ENCODE results near the gene VPS8.
"Not testable (repeated sequence)": the region's sequence is repeated elsewhere in the genome, so short reads cannot be mapped to it uniquely, and the experiment has no call there.

Gene VPS8

DNA sequence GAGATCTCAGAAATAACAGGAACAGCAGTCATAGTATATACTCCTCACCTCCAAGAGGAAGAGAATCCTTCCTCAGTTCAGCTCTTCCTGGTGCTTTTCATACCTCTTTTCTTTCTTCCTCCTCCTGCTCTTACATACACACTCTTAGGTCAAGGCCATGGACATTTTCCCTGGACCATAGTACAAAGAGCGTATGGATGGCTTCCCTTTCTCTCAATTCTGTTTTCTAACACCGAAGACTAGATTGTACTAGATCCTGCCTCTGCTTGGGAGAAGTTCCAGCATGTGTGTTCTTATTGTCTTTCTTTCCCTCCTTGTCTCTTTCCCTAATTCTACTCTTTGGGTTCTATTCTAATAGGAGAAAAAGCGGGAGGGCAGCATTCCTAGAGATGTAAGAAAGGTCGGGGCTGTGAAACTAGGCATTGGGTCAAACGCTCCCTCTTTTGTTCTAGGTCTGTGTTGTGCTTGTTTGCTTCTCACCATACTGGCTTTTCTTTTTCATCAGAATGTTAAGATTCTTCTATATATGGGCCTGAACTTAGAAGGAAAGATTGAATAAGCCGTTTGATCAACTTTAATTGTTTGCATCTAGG is 77.4 kb downstream of the VPS8 start:
- no peak overlapping the region for H3K9ac ChIP-seq (ENCODE audit: low read depth, low read length)
- no peaks in the 10 kb centered on the region for H3K4me1 ChIP-seq (ENCODE audit: insufficient read depth, low read length)
- no peaks in the 10 kb centered on the region for H3K36me3 ChIP-seq (ENCODE audit: insufficient read depth, low read length)
- H3K9me3 ChIP-seq (ENCODE audit: control insufficient read depth, insufficient read depth, low read length), result no peaks in the 10 kb centered on the region

DNA sequence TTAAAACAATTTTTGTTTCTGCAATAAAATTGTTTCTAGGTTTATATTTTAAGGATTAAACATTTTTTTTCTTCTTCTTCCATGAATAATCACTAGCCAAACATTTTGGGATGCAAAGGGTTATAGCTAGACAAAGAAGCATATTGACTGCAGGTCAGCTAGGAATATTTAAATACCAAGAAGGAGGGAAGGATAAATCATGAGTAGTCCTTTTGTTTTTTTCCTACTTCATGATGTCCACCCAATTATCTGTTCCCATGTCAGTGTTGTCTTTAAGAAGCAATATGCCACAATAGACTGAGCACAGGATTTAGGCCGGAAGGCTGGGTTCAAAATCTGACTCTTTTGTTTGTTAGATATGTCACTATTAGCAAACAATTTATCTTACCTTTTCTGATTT is 82.1 kb downstream of the VPS8 start:
- H3K9ac ChIP-seq (ENCODE audit: low read depth, low read length), result no peak overlapping the region

DNA sequence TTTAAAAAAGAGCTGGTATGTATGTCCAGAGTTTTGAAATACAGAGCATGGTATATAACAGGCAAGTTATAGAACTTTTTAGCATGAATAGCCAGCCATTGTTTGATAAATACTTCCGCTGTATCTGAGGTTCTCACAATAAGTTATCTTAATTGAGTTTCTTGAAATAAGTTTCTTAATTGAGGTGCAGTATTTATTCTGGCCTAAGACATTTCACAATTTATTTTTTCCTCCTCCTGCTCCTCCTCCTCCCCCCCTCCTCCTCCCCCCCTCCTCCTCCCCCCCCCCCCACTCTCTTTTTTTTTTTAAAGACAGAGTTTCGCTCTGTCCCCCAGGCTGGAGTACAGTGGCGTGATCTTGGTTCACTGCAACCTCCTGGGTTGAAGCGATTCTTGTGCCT is 83.4 kb downstream of the VPS8 start:
- Histone ChIP-seq H3K36me3 (ENCODE audit: insufficient read depth, low read length) (no peaks in the 10 kb centered on the region), H3K4me1 (ENCODE audit: insufficient read depth, low read length) (peaks cover 15% of the 10 kb centered on the region), H3K9ac (ENCODE audit: low read depth, low read length) (no peak overlapping the region), H3K9me3 (ENCODE audit: control insufficient read depth, insufficient read depth, low read length) (no peaks in the 10 kb centered on the region)

More for the DNA sequence above, 82.1 kb downstream of the VPS8 start:
- Histone ChIP-seq H3K36me3 (ENCODE audit: insufficient read depth, low read length) (no peaks in the 10 kb centered on the region), H3K9me3 (ENCODE audit: control insufficient read depth, insufficient read depth, low read length) (no peaks in the 10 kb centered on the region), H3K4me1 (ENCODE audit: insufficient read depth, low read length) (peaks cover 7% of the 10 kb centered on the region; the same call in 1 of the 2 replicates)

DNA sequence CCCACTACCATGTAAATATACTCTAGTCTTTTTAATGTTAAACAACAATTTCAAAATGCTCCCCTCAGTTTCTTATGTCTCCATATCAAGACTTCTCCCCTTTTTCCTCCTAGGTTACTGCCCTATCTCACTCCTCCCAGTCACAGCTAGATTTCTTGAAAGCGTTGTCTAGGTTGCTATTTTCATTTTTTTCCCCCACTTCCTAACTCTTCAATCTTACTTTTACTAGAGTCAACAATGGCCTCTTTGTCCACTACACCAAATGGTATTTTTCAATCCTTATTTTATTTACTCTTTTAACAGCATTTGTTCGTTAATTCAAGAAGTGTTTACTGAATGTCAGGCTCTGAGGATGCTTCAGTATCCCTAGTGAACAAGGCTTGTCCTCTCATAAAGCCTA is 84.4 kb downstream of the VPS8 start:
- no peaks in the 10 kb centered on the region for H3K36me3 ChIP-seq (ENCODE audit: insufficient read depth, low read length)
- H3K4me1 ChIP-seq (ENCODE audit: insufficient read depth, low read length), result peaks cover 24% of the 10 kb centered on the region
- H3K9ac ChIP-seq (ENCODE audit: low read depth, low read length), result no peak overlapping the region
- H3K9me3 ChIP-seq (ENCODE audit: control insufficient read depth, insufficient read depth, low read length), result no peaks in the 10 kb centered on the region

DNA sequence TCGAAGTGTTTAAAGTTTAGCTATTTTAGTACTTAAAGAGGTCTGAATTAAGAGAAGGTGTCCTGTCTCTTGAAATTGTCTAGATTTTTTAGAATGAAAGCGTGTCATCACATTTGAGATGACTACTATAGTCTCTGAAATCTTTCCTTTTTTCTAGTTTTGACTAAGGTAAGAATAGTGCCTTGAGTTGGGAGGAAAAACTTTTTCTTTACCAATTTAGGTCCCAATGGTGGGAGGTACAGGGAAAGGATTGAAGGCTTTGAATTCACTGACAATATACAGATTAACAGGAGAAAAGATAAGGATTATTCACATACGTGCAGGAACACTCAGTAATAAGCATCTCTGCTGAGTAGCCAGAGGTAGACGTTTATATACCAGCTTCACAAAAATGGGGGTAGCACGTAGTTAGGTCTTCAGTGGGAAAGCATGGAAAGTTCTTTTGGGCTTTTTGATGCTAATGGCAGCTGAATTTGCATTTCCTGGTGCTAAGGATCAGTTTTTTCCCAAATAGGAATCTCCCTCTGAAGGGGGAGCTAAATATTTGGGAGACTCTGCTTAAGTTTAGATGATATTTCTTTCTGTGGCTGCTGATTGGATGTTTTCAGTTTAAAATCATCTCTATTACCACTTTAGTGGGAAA is 88.1 kb downstream of the VPS8 start:
- peaks cover 5% of the 10 kb centered on the region; the same call in 1 of the 2 replicates for H3K9me3 ChIP-seq (ENCODE audit: control insufficient read depth, insufficient read depth, low read length)
- H3K4me1 ChIP-seq (ENCODE audit: insufficient read depth, low read length), result peaks cover 28% of the 10 kb centered on the region
- no peak overlapping the region; the same call in none of the 2 replicates for H3K9ac ChIP-seq (ENCODE audit: low read depth, low read length)
- H3K36me3 ChIP-seq (ENCODE audit: insufficient read depth, low read length), result peaks cover 3% of the 10 kb centered on the region; the same call in 1 of the 2 replicates

DNA sequence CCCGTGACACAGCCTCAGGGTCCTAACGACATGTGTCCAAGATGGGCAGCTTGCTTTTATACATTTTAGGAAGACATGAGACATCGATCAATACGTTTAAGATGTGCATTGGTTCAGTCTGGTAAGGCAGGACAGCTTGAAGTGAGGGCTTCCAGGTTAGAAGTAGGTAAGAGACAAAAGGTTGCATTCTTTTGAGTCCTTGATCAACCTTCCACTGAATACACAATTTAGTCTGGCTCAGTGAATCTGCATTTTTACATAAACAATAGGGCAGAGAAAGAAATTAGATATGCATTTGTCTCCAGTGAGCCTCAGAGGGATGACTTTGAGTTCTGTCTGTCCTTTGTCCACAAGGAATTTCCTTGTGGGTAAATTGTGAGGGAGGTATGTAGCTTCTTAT is 95.1 kb downstream of the VPS8 start:
- not testable (repeated sequence) for H3K9me3 ChIP-seq (ENCODE audit: control insufficient read depth, insufficient read depth, low read length); H3K36me3 ChIP-seq (ENCODE audit: insufficient read depth, low read length); H3K9ac ChIP-seq (ENCODE audit: low read depth, low read length)
- peaks cover 48% of the 10 kb centered on the region for H3K4me1 ChIP-seq (ENCODE audit: insufficient read depth, low read length)

DNA sequence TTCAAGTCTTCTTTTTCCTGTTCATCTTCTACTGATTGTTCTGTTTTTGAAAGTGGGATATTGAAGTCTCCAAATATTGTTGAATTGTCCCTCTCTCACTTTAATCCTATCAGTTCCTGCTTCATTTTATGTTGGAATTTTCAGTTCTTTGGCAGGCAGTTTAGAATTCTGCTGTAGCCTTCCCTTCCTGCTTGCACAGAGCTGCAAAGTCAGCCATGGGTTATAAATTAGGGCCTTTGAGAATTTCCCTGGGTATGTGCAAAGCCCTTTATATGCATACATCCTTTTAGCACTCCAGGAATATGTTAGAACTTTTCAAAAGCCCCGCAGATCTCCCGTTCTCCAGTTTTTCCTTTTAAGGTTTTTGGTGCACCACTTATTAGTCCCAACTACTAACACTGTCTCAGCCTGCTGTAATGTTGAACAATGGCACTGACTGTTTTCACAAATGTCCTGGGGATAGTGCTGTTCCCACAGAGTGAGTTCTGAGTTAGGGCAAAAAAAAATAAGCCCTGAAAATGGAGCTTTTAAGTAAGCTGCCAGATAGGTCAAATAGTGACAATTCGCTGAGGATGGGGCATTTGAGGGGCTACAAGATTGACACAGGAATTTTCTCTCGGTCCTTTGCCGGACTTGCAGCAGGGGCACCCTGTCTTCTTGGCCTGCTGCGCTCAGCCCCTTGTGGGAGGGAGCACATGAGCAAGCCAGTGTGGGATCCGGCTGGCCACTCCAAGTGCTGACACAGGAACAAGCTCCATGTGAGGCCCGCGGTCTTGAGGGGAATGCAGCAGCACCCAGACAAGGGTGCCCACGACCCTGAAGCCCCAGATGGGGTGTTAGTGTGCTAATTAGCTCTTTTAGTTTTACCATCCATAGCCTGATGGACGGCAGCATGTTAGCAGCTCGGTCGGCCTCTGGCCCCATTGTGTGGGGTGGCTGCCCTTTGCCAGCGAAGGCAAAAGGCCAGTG is 96.0 kb downstream of the VPS8 start:
- peaks cover 8% of the 10 kb centered on the region; the same call in 1 of the 2 replicates for H3K9me3 ChIP-seq (ENCODE audit: control insufficient read depth, insufficient read depth, low read length)
- peaks cover 48% of the 10 kb centered on the region for H3K4me1 ChIP-seq (ENCODE audit: insufficient read depth, low read length)

DNA sequence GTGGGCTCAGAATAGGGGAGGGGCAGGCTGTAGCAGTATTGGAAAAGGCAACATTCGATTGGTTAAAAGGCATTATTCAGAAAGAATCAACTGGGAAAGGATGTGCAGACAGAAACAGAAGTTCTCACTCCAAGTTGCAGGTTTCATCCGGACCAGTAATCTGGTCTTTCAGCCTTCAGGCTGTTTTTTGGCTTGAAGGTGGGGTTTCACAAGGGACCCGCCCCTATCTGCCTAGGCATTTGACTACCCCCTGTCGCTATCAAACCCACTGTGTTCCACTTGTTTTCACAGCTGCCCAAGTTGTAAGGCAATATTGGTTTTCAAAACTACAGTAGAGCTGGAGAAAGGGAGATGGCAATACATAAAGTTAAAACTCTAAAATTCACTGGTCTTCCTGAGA is 96.9 kb downstream of the VPS8 start:
- no peak overlapping the region for H3K9ac ChIP-seq (ENCODE audit: low read depth, low read length)

More for the DNA sequence above, 96.0 kb downstream of the VPS8 start:
- H3K36me3 ChIP-seq (ENCODE audit: insufficient read depth, low read length), result peaks cover 3% of the 10 kb centered on the region; the same call in 1 of the 2 replicates
- no peak overlapping the region for H3K9ac ChIP-seq (ENCODE audit: low read depth, low read length)

DNA sequence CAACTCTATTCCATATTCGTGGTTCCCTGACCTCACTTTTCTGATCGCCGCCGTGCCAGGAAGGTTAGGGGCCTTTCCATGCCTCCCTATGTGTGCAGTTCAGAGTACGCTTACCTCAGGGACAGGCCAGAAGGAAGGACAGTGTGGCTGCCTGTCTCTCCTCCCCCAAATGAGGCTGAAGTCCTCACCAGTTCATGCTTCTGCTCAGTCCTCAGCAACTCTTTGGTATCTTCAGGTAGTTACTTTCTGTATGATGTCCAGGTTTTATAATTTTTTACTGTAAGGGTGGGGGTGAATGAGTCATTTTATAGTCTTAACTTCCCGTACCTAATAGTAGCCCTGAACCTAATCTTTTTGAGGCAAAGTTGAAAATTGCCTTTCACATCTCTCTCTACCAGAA is 98.7 kb downstream of the VPS8 start:
- no peak overlapping the region for H3K9ac ChIP-seq (ENCODE audit: low read depth, low read length)
- no peaks in the 10 kb centered on the region for H3K36me3 ChIP-seq (ENCODE audit: insufficient read depth, low read length)
- H3K9me3 ChIP-seq (ENCODE audit: control insufficient read depth, insufficient read depth, low read length), result no peaks in the 10 kb centered on the region
- H3K4me1 ChIP-seq (ENCODE audit: insufficient read depth, low read length), result peaks cover 48% of the 10 kb centered on the region

More for the DNA sequence above, 96.9 kb downstream of the VPS8 start:
- Histone ChIP-seq H3K9me3 (ENCODE audit: control insufficient read depth, insufficient read depth, low read length) (peaks cover 8% of the 10 kb centered on the region; the same call in 1 of the 2 replicates), H3K36me3 (ENCODE audit: insufficient read depth, low read length) (peaks cover 3% of the 10 kb centered on the region; the same call in 1 of the 2 replicates), H3K4me1 (ENCODE audit: insufficient read depth, low read length) (peaks cover 48% of the 10 kb centered on the region)

DNA sequence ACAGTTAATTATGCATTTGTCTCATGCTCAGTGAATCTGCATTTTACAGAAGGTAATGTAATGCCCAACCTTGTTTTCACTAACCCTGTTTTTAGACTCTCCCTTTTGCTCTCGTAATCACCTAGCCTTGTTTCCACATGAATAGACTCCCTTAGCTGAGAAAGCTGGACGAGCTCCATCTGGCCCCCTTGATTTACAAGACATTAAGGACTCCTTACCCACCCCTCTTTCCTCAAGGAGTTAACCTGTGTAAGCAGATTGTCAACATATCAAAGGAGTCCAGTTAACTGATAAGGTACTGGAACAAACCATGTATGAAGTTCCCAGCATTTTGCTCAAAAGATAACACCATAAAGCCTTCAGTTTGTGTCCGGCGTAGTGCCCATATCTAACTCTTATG is 99.6 kb downstream of the VPS8 start:
- no peaks in the 10 kb centered on the region for H3K36me3 ChIP-seq (ENCODE audit: insufficient read depth, low read length)

DNA sequence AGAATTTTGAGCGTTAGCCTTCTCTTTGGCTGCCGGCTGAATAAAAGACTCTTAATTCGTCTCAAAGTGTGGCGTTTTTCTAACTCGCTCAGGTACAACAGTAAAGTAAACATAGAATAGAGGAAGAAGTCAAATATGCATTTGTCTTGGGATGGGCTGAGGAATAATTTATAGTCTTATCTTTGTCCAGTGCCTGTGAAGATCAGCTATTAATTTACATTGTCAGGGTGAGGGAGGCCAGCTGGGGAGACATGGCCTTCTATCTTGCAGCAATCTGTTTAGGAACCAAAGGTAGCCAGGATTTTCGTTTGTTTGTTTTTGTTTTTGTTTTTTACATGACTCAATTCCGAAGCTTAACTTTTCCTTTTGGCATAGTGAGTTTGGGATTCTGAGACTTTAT is 100.2 kb downstream of the VPS8 start:
- Histone ChIP-seq H3K9ac (ENCODE audit: low read depth, low read length) (no peak overlapping the region), H3K36me3 (ENCODE audit: insufficient read depth, low read length) (no peaks in the 10 kb centered on the region), H3K4me1 (ENCODE audit: insufficient read depth, low read length) (peaks cover 40% of the 10 kb centered on the region)

More for the DNA sequence above, 99.6 kb downstream of the VPS8 start:
- H3K4me1 ChIP-seq (ENCODE audit: insufficient read depth, low read length), result peaks cover 45% of the 10 kb centered on the region
- no peaks in the 10 kb centered on the region for H3K9me3 ChIP-seq (ENCODE audit: control insufficient read depth, insufficient read depth, low read length)
- H3K9ac ChIP-seq (ENCODE audit: low read depth, low read length), result no peak overlapping the region

DNA sequence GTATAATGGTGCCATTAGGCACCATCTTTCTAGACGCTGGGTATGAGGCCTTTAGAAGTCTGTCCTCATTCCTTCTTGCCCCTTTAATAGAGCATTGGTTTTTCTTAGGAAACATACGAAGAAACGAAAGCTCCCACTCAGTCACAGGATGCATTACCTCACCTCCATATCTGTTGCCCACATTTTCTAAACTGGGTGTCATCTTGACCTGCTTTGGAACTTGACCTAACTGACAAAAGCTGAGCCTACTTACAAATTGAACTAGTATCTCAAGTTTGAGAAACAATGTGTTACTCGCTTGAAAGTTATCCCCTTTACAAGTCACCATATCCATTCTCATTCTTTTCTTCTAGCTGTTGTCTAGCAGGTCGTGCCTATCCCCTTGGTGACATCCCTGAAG is 102.7 kb downstream of the VPS8 start:
- no peak overlapping the region for H3K9ac ChIP-seq (ENCODE audit: low read depth, low read length)
- H3K4me1 ChIP-seq (ENCODE audit: insufficient read depth, low read length), result peaks cover 25% of the 10 kb centered on the region
- no peaks in the 10 kb centered on the region for H3K9me3 ChIP-seq (ENCODE audit: control insufficient read depth, insufficient read depth, low read length)
- H3K36me3 ChIP-seq (ENCODE audit: insufficient read depth, low read length), result no peaks in the 10 kb centered on the region

More for the DNA sequence above, 100.2 kb downstream of the VPS8 start:
- H3K9me3 ChIP-seq (ENCODE audit: control insufficient read depth, insufficient read depth, low read length), result no peaks in the 10 kb centered on the region

DNA sequence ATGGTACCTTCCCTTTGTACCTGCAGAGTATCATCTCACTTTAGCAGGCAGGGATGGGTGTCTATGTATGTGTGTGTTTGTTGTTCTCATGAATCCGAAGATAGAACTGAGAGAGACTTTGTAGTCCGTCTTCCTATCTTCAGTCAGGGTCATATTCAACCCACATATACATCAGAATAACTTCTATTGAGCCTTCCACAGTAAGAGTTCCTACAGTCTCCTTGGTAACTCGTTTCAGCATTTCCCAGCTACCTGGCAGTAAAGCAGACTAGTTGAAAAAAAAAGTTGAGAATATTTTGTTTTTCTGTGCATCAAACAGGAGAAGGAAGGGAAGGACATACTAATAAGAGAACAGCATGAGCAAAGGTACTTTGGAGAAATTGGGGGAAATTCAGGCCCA is 106.8 kb downstream of the VPS8 start:
- Histone ChIP-seq H3K9me3 (ENCODE audit: control insufficient read depth, insufficient read depth, low read length) (no peaks in the 10 kb centered on the region), H3K36me3 (ENCODE audit: insufficient read depth, low read length) (no peaks in the 10 kb centered on the region), H3K4me1 (ENCODE audit: insufficient read depth, low read length) (0 out of 2 replicates have a peak, but pooled peaks cover 7% of the 10 kb centered on the region), H3K9ac (ENCODE audit: low read depth, low read length) (no peak overlapping the region)

DNA sequence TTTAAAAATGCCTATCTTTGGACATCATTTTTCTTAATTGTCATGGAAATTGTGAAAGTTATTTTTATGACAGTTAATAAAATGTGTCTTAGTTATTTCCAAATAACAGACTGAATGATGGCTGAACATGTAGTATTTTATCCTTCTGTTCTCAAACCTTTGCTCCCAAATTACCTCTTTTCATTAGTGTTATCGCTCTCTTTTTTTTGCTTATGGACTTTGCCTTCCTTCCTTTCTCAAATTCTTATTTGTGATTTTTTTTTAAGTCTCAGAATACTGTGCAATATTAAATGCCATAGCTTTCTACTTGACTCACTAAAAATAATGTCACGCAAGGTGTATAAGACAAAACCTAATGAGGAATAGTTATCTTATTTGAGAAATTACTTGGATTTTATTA is 107.7 kb downstream of the VPS8 start:
- Histone ChIP-seq H3K9ac (ENCODE audit: low read depth, low read length) (no peak overlapping the region), H3K9me3 (ENCODE audit: control insufficient read depth, insufficient read depth, low read length) (no peaks in the 10 kb centered on the region), H3K36me3 (ENCODE audit: insufficient read depth, low read length) (no peaks in the 10 kb centered on the region), H3K4me1 (ENCODE audit: insufficient read depth, low read length) (0 out of 2 replicates have a peak, but pooled peaks cover 7% of the 10 kb centered on the region)

All from ES-I3 (cell line).